Lung (tissue), 12 donors: ENCODE data around the gene FN3K. TPM values are rescaled to one million over a fixed set of nuclear protein-coding genes. Genes with fewer than 3 reads are reported as not detected.

Experiments
- ATAC-seq: fragments of 200-7000 bp; cut with Tn5 transposase; one replicate; pipeline ENCODE4 v1.9.1; 2020; ENCODE audit warnings: moderate number of reproducible peaks; ENCODE audit not compliant: insufficient read depth, low FRiP score
- DNase-seq, 3 donors: peaks; one replicate each; pipeline ENCODE4 v3.0.0-alpha.2; 2013 to 2017
- H3K27ac ChIP-seq, 2 donors: one replicate each; pipeline ENCODE4 v1.5.1; 2013; ENCODE audit warnings: mild to moderate bottlenecking in 2 of 2, moderate library complexity in 2 of 2, control low read depth in 1 of 2, inconsistent platforms in 1 of 2, low read depth in 1 of 2, low read length in 1 of 2
- H3K27me3 ChIP-seq, 3 donors: one replicate each; pipeline ENCODE4 v1.5.1; 2013; ENCODE audit warnings: low read length in 2 of 3; ENCODE audit not compliant: control insufficient read depth in 3 of 3, insufficient read depth in 3 of 3
- H3K36me3 ChIP-seq, 4 donors: one replicate each; pipeline ENCODE4 v1.5.1; 2013; ENCODE audit warnings: low read length in 4 of 4, mild to moderate bottlenecking in 1 of 4, moderate library complexity in 1 of 4; ENCODE audit not compliant: control insufficient read depth in 4 of 4, insufficient read depth in 4 of 4
- H3K4me1 ChIP-seq, 5 donors: one replicate each; pipeline ENCODE4 v1.5.1; 2013; ENCODE audit warnings: low read length in 5 of 5, mild to moderate bottlenecking in 2 of 5, moderate library complexity in 1 of 5; ENCODE audit not compliant: control insufficient read depth in 5 of 5, insufficient read depth in 5 of 5
- H3K4me3 ChIP-seq: one replicate; pipeline ENCODE4 v1.5.1; 2013; ENCODE audit warnings: mild to moderate bottlenecking, control low read depth, moderate library complexity
- H3K9ac ChIP-seq, 2 donors: one replicate each; pipeline ENCODE4 v1.5.1; 2013; ENCODE audit warnings: low read length in 2 of 2, control low read depth in 1 of 2; ENCODE audit not compliant: insufficient read depth in 1 of 2
- H3K9me3 ChIP-seq, 4 donors: one replicate each; pipeline ENCODE4 v1.5.1; 2013; ENCODE audit warnings: low read length in 3 of 4, mild to moderate bottlenecking in 1 of 4, moderate library complexity in 1 of 4; ENCODE audit not compliant: control insufficient read depth in 4 of 4, insufficient read depth in 3 of 4
- WGBS, 2 donors: extraction: QIAGEN DNeasy Blood & Tissue Kit; methylation state at CpG; one replicate each; pipeline ENCODE4 v1.1.7; 2013; 5-methylcytosine and 5-hydroxymethylcytosine counted together
- polyA plus RNA-seq, 2 donors: library from polyadenylated mRNA; stranded (reverse); fragments of 200-250 nt; gene quantifications; one replicate each; pipeline ENCODE4 v1.2.1, GENCODE V29; 2013
- total RNA-seq, 2 donors: library from RNA; depleted of rRNA in 1 of 2; stranded (reverse); fragments of >200 nt in 1 of 2; gene quantifications; one replicate each; pipeline ENCODE4 v1.2.1, GENCODE V29; 2014 to 2021
- TF ChIP-seq, protein P1 (sequence below): IDR thresholded peaks from 2 replicates; pipeline ENCODE4 v1.5.1; 2012; ENCODE audit warnings: mild to moderate bottlenecking; ENCODE audit errors: control extremely low read depth, extremely low read depth
- donor health status: control.
- donor health status: control.
- donor health status: Bipolar disorder and iron deficiency.
- donor health status: healthy.
- donor health status: DM: yes; HTN: yes; CAD: no.

Gene FN3K
- total and polyA plus RNA-seq, 4 donors = 5.0 to 21.0 (median 16.4) TPM

DNA sequence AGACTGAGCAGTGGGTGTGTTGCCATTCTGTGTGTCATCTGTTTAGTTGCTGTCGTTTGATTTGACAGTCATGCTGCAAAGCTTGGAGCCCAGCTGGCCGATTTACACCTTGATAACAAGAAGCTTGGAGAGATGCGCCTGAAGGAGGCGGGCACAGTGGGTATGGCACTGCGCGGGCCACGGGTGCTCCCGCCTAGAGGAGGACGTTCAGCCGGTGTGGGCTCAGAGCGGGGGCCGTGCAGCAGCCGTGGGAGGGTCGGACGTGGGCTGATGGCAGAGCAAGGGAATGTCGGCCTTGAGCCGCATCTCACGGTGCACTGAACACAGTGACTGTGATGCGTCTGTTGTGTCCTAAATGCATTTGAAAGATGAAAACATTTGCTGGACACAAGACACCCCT, 15.2 kb upstream of the FN3K start:
- H3K9me3 ChIP-seq = no peaks in the 10 kb centered on the region

DNA sequence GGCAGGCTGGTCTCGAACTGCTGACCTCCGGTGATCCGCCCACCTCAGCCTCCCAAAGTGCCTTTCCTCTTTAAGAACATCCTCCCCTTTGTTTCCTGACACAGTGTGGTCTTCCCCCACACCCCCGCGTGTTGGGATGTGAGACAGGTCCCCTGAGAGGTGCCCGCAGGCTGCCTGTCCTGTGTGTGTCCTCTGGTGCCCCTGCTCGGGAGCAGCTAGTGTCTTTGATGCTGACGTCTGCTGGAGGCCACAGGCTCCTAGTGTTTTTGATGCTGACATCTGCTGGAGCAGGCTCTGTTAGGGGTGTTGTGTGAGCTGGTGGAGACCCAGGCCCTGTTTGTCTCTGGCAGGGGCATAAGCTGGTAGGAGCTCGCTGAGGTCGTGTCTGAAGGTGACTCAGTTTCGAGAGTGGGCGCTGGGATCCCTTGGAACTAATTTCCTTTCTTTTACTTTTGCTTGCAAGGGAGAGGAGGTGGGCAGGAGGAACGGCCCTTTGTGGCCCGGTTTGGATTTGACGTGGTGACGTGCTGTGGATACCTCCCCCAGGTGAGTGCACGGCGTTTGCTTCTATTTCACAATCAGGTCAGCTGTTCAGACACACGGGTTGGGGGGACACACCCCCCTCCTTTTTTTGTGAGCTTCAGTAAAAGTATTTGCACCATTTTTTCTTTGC, 12.9 kb upstream of the FN3K start:
- Histone ChIP-seq H3K9ac (no peak overlapping the region), H3K9me3 (no peaks in the 10 kb centered on the region), H3K27me3 (no peaks in the 10 kb centered on the region), H3K27ac (no peak overlapping the region), H3K4me3 (no peak overlapping the region), H3K36me3 (peaks cover 14 to 32% (median 21%) of the 10 kb centered on the region in 4 donors), H3K4me1 (peaks cover 3 to 8% (median 5%) of the 10 kb centered on the region in 5 donors)
- no peak for ATAC-seq
- TF ChIP-seq, protein P1, sequence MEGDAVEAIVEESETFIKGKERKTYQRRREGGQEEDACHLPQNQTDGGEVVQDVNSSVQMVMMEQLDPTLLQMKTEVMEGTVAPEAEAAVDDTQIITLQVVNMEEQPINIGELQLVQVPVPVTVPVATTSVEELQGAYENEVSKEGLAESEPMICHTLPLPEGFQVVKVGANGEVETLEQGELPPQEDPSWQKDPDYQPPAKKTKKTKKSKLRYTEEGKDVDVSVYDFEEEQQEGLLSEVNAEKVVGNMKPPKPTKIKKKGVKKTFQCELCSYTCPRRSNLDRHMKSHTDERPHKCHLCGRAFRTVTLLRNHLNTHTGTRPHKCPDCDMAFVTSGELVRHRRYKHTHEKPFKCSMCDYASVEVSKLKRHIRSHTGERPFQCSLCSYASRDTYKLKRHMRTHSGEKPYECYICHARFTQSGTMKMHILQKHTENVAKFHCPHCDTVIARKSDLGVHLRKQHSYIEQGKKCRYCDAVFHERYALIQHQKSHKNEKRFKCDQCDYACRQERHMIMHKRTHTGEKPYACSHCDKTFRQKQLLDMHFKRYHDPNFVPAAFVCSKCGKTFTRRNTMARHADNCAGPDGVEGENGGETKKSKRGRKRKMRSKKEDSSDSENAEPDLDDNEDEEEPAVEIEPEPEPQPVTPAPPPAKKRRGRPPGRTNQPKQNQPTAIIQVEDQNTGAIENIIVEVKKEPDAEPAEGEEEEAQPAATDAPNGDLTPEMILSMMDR = no peak
- 84 to 87% methylated on average over 19 of the region's 19 CpGs for WGBS, 2 donors
- DNase-seq = no peak

More for the DNA sequence above, 15.2 kb upstream of the FN3K start:
- TF ChIP-seq, protein P1 = no peak
- no peaks in the 10 kb centered on the region for H3K27me3 ChIP-seq
- H3K36me3 ChIP-seq = peaks cover 0 to 24% (median 13%) of the 10 kb centered on the region in 4 donors
- no peak overlapping the region for H3K4me3 ChIP-seq
- H3K9ac ChIP-seq = no peak overlapping the region
- DNase-seq (no peak), ATAC-seq (no peak)
- WGBS, 2 donors = 96% methylated on average over 19 of the region's 19 CpGs
- peaks cover 3 to 14% (median 5%) of the 10 kb centered on the region in 5 donors for H3K4me1 ChIP-seq
- H3K27ac ChIP-seq = no peak overlapping the region

DNA sequence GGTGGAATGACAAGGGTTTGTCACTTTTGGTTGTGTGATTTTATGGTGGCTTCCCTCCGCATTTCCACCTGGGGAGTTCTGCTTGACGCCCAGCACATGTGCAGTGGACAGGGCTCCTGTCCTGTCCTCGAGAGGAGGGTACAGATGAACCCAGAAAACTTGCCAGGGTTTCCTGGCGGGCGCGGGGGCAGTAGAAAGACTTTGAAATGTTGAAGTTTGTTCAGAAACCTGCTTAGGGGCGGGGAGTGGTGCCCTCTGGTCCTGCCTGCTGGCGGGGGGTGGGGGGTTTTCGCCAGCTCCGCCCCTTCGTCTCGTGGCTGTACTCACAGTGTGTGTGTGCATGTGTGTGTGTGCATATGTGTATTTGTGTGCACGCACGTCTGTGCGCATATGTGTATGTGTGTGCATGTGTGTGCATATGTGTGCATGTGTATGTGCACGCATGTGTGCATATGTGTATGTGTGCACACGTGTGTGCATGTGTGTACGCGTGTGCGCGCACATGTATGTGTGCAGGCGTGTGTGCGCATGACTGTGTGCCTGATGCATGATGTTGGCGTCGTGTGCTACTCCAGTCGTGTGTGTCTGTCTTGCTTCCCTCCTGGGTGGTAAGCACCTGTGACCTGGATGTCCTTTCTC, 12.1 kb upstream of the FN3K start:
- peaks cover 16 to 33% (median 23%) of the 10 kb centered on the region in 4 donors for H3K36me3 ChIP-seq
- H3K9ac ChIP-seq = no peak overlapping the region
- no peak overlapping the region for H3K27ac ChIP-seq
- WGBS, 2 donors = 89 to 98% methylated on average over 26 of the region's 26 CpGs
- no peaks in the 10 kb centered on the region for H3K9me3 ChIP-seq
- DNase-seq (no peak), ATAC-seq (no peak)
- peaks cover 0 to under 1% (median 0%) of the 10 kb centered on the region in 5 donors for H3K4me1 ChIP-seq
- H3K4me3 ChIP-seq = no peak overlapping the region
- TF ChIP-seq, protein P1 = no peak
- no peaks in the 10 kb centered on the region for H3K27me3 ChIP-seq
